ENCODE data around the gene IGFBP4. TPM values are rescaled to one million over a fixed set of nuclear protein-coding genes. Genes with fewer than 3 reads are reported as not detected.
A peak's percentile ranks its signal among the peaks of the same experiment; 100 is the strongest.

IGFBP4 gene
- total and polyA plus RNA-seq, 7 donors, result 30.3 to 440 (median 242) TPM

GRCh38 chr17:40500190-40500589, 56.9 kb downstream of the IGFBP4 start:
- 79 to 84% methylated on average over 11 of the region's 11 CpGs for WGBS, 2 donors
- DNase-seq, result no peak
- Histone ChIP-seq H3K36me3 (no peaks in the 10 kb centered on the region), H3K4me1 (peaks cover 0 to 36% (median 33%) of the 10 kb centered on the region in 4 donors), H3K27me3 (no peaks in the 10 kb centered on the region), H3K9me3 (no peaks in the 10 kb centered on the region), H3K27ac (peak overlapping the region in 3 of 4 donors; percentile 86 to 87 (median 86)), H3K4me3 (no peak overlapping the region)
- intact Hi-C loops (cut with DNase I), result no loop called here
- TF ChIP-seq POLR2AphosphoS5 (IDR thresholded peaks at IDR 0.05) (no peak), CTCF (IDR thresholded peaks at IDR 0.05) (no peak), POLR2A (IDR thresholded peaks at IDR 0.05) (no peak), EP300 (IDR thresholded peaks at IDR 0.05) (no peak)

GRCh38 chr17:40500709-40501108, 57.5 kb downstream of the IGFBP4 start:
- 85 to 94% methylated on average over 10 of the region's 10 CpGs for WGBS, 2 donors
- intact Hi-C loops (cut with DNase I), result no loop called here
- Histone ChIP-seq H3K9me3 (no peaks in the 10 kb centered on the region), H3K36me3 (no peaks in the 10 kb centered on the region), H3K4me3 (no peak overlapping the region), H3K4me1 (peaks cover 0 to 36% (median 33%) of the 10 kb centered on the region in 4 donors), H3K27me3 (no peaks in the 10 kb centered on the region), H3K27ac (peak overlapping the region in 2 of 4 donors; percentile 86 to 87)
- DNase-seq, result peak; percentile 48
- TF ChIP-seq POLR2A (IDR thresholded peaks at IDR 0.05), result no peak
- TF ChIP-seq CTCF (IDR thresholded peaks at IDR 0.05), result no peak
- no peak for TF ChIP-seq POLR2AphosphoS5 (IDR thresholded peaks at IDR 0.05)
- no peak for TF ChIP-seq EP300 (IDR thresholded peaks at IDR 0.05)

- DNase-seq, result peak; percentile 56
- no peak within 1 kb of the TSS for H3K4me3 ChIP-seq
- H3K27ac ChIP-seq, result peak within 1 kb of the TSS in 3 of 4 donors; percentile 86 to 87 (median 86)
- intact Hi-C loops (cut with DNase I), result no loop called here
- H3K36me3 ChIP-seq, result no peaks in the 10 kb centered on the region
- H3K9me3 ChIP-seq, result no peaks in the 10 kb centered on the region
- no peaks in the 10 kb centered on the region for H3K27me3 ChIP-seq
- 18 to 74% methylated on average over 7 of the region's 7 CpGs for WGBS, 2 donors
- TF ChIP-seq EP300 (IDR thresholded peaks at IDR 0.05) (no peak), POLR2A (IDR thresholded peaks at IDR 0.05) (no peak), POLR2AphosphoS5 (IDR thresholded peaks at IDR 0.05) (no peak), CTCF (IDR thresholded peaks at IDR 0.05) (no peak)
- H3K4me1 ChIP-seq, result peaks cover 0 to 36% (median 33%) of the 10 kb centered on the region in 4 donors
These were observed 58.3 kb downstream of the IGFBP4 start, which contains the start of gene TNS4 for GRCh38 chr17:40501499-40501911. Gene TNS4 (minus strand): TSS chr17:40501623. CDS start chr17:40496425, 5,198 bp downstream.

- H3K27ac ChIP-seq, result no peak overlapping the region
- no peak overlapping the region for H3K4me3 ChIP-seq
- intact Hi-C loops (cut with DNase I), result no loop called here
- no peaks in the 10 kb centered on the region for H3K27me3 ChIP-seq
- 95 to 96% methylated on average over 5 of the region's 5 CpGs for WGBS, 2 donors
- no peak for TF ChIP-seq POLR2A (IDR thresholded peaks at IDR 0.05)
- no peak for TF ChIP-seq POLR2AphosphoS5 (IDR thresholded peaks at IDR 0.05)
- TF ChIP-seq CTCF (IDR thresholded peaks at IDR 0.05), result no peak
- TF ChIP-seq EP300 (IDR thresholded peaks at IDR 0.05), result no peak
- no peaks in the 10 kb centered on the region for H3K9me3 ChIP-seq
- DNase-seq, result peak; percentile 52
- H3K36me3 ChIP-seq, result no peaks in the 10 kb centered on the region
- H3K4me1 ChIP-seq, result peaks cover 0 to 34% (median 30%) of the 10 kb centered on the region in 4 donors
These were observed 59.5 kb downstream of the IGFBP4 start for GRCh38 chr17:40502716-40503115.

- H3K27ac ChIP-seq, result no peak overlapping the region
- H3K9me3 ChIP-seq, result no peaks in the 10 kb centered on the region
- H3K4me3 ChIP-seq, result no peak overlapping the region
- no peaks in the 10 kb centered on the region for H3K27me3 ChIP-seq
- WGBS, 2 donors, result 90 to 99% methylated on average over 2 of the region's 2 CpGs
- intact Hi-C loops (cut with DNase I), result no loop called here
- TF ChIP-seq POLR2AphosphoS5 (IDR thresholded peaks at IDR 0.05) (no peak), CTCF (IDR thresholded peaks at IDR 0.05) (no peak), POLR2A (IDR thresholded peaks at IDR 0.05) (no peak), EP300 (IDR thresholded peaks at IDR 0.05) (no peak)
- peaks cover 0 to 29% (median 25%) of the 10 kb centered on the region in 4 donors for H3K4me1 ChIP-seq
- H3K36me3 ChIP-seq, result no peaks in the 10 kb centered on the region
- DNase-seq, result no peak
These were observed 59.9 kb downstream of the IGFBP4 start for GRCh38 chr17:40503154-40503553.

Measured in sigmoid colon (tissue), 7 donors.